Gastroesophageal sphincter (tissue), 4 donors: Measurements from ENCODE around the gene SORBS1. TPM values are rescaled to one million over a fixed set of nuclear protein-coding genes. Genes with fewer than 3 reads are reported as not detected.
A peak's percentile ranks its signal among the peaks of the same experiment; 100 is the strongest.

ENCODE experiments used
- ATAC-seq: fragments of 150-250 bp; one replicate; pipeline ENCODE4 v1.9.1; 2016; ENCODE audit warnings: mild to moderate bottlenecking, moderate library complexity
- H3K27ac ChIP-seq, 4 donors: fragments of 200-600 bp; sonication (generic) in 3 of 4; 1 replicate in 3 of 4; 2 replicates in 1 of 4; pipeline ENCODE4 v1.5.1; 2016 to 2019
- H3K27me3 ChIP-seq: fragments of 200-600 bp; sonication (generic); one replicate; pipeline ENCODE4 v1.5.1; 2019
- H3K36me3 ChIP-seq, 2 donors: fragments of 200-600 bp; sonication (generic); one replicate each; pipeline ENCODE4 v1.5.1; 2019; ENCODE audit warnings: control low read depth in 1 of 2
- H3K4me1 ChIP-seq, 3 donors: fragments of 200-600 bp; sonication (generic); 1 replicate in 2 of 3; 2 replicates in 1 of 3; pipeline ENCODE4 v1.5.1; 2016 to 2019; ENCODE audit warnings: control low read depth in 2 of 3
- H3K4me3 ChIP-seq, 2 donors: fragments of 200-600 bp; sonication (generic); one replicate each; pipeline ENCODE4 v1.5.1; 2019; ENCODE audit warnings: mild to moderate bottlenecking in 1 of 2, moderate library complexity in 1 of 2
- H3K9me3 ChIP-seq, 3 donors: fragments of 200-600 bp; sonication (generic); one replicate each; pipeline ENCODE4 v1.5.1; 2017 to 2019; ENCODE audit warnings: control low read depth in 2 of 3
- CTCF ChIP-seq, 4 experiments: fragments of 200-600 bp in 2 of 4; fragments of 450-650 bp in 2 of 4; sonication (generic) in 1 of 4; IDR thresholded peaks; one replicate each; pipeline ENCODE4 v1.5.1; 2017 to 2019; ENCODE audit warnings: antibody characterized with exemption in 4 of 4, mild to moderate bottlenecking in 2 of 4, moderate library complexity in 2 of 4
- EP300 ChIP-seq: sonication (generic); formaldehyde crosslinking; IDR thresholded peaks from one replicate; pipeline ENCODE4 v1.6.1; 2017; ENCODE audit warnings: antibody characterized with exemption, mild to moderate bottlenecking
- POLR2A ChIP-seq, 2 donors: fragments of 450-650 bp; IDR thresholded peaks; one replicate each; pipeline ENCODE4 v1.6.1; 2017; ENCODE audit warnings: antibody characterized with exemption in 2 of 2, mild to moderate bottlenecking in 2 of 2, moderate library complexity in 1 of 2
- POLR2AphosphoS5 ChIP-seq: sonication (generic); formaldehyde crosslinking; IDR thresholded peaks from one replicate; pipeline ENCODE4 v1.6.1; 2017; ENCODE audit warnings: antibody characterized with exemption
- WGBS, 2 donors: methylation state at CpG; one replicate each; pipeline ENCODE4 v1.1.5; 2018; ENCODE audit warnings: low coverage in 1 of 2; 5-methylcytosine and 5-hydroxymethylcytosine counted together
- total RNA-seq, 4 donors: library from RNA; depleted of rRNA; stranded (reverse); fragments of >200 nt; gene quantifications; one replicate each; pipeline ENCODE4 v1.1.0, GENCODE V29; 2016

Gene SORBS1
- total RNA-seq, 4 donors from 2014 or later, result 1,866 to 2,220 (median 1,948) TPM

GRCh38 chr10:95502377-95502776 lies 58.8 kb downstream of the SORBS1 start:
- no peak for ATAC-seq
- Histone ChIP-seq H3K9me3 (no peaks in the 10 kb centered on the region), H3K4me3 (peak overlapping the region; percentile 40 to 41), H3K4me1 (peaks cover 12 to 97% (median 19%) of the 10 kb centered on the region in 3 donors), H3K27me3 (no peaks in the 10 kb centered on the region), H3K27ac (peak overlapping the region; percentile 84 to 100 (median 94)), H3K36me3 (no peaks in the 10 kb centered on the region)
- WGBS, 2 donors, result 33% methylated on average over 1 of the region's 1 CpG; no CpG with 5 or more reads in 1 of the 2 donors
- TF ChIP-seq POLR2AphosphoS5, result peak; percentile 2
- no peak for TF ChIP-seq EP300

- WGBS, 2 donors, result 26 to 49% methylated on average over 7 to 9 of the region's 10 CpGs
- Histone ChIP-seq H3K27ac (peak overlapping the region; percentile 84 to 100 (median 94)), H3K36me3 (no peaks in the 10 kb centered on the region), H3K4me3 (peak overlapping the region; percentile 40 to 41), H3K4me1 (peaks cover 12 to 97% (median 17%) of the 10 kb centered on the region in 3 donors), H3K27me3 (no peaks in the 10 kb centered on the region), H3K9me3 (no peaks in the 10 kb centered on the region)
- ATAC-seq, result no peak
- no peak for TF ChIP-seq POLR2A (IDR thresholded peaks at IDR 0.05)
- TF ChIP-seq CTCF (IDR thresholded peaks at IDR 0.05), result no peak
- no peak for TF ChIP-seq EP300
- no peak for TF ChIP-seq POLR2AphosphoS5
These were observed 59.7 kb downstream of the SORBS1 start for GRCh38 chr10:95501203-95502094.

- ATAC-seq, result peak; percentile 16
- H3K36me3 ChIP-seq, result no peaks in the 10 kb centered on the region
- no peaks in the 10 kb centered on the region for H3K9me3 ChIP-seq
- H3K4me1 ChIP-seq, result peaks cover 10 to 97% (median 12%) of the 10 kb centered on the region in 3 donors
- H3K27me3 ChIP-seq, result no peaks in the 10 kb centered on the region
- 64 to 69% methylated on average over 5 to 6 of the region's 7 CpGs for WGBS, 2 donors
- no peak for TF ChIP-seq POLR2AphosphoS5
- TF ChIP-seq POLR2A (IDR thresholded peaks at IDR 0.05), result no peak
- no peak for TF ChIP-seq CTCF (IDR thresholded peaks at IDR 0.05)
- TF ChIP-seq EP300, result no peak
- H3K4me3 ChIP-seq, result peak overlapping the region; percentile 40 to 41
- H3K27ac ChIP-seq, result peak overlapping the region; percentile 84 to 100 (median 94)
These were observed 60.5 kb downstream of the SORBS1 start for GRCh38 chr10:95500649-95501048.

GRCh38 chr10:95500097-95500496 lies 61.1 kb downstream of the SORBS1 start:
- no peaks in the 10 kb centered on the region for H3K9me3 ChIP-seq
- peak overlapping the region; percentile 84 to 100 (median 94) for H3K27ac ChIP-seq
- H3K27me3 ChIP-seq, result no peaks in the 10 kb centered on the region
- H3K4me3 ChIP-seq, result peak overlapping the region; percentile 40 to 41
- H3K36me3 ChIP-seq, result no peaks in the 10 kb centered on the region
- TF ChIP-seq CTCF (IDR thresholded peaks at IDR 0.05), result no peak
- TF ChIP-seq POLR2AphosphoS5, result no peak
- no peak for TF ChIP-seq POLR2A (IDR thresholded peaks at IDR 0.05)
- TF ChIP-seq EP300, result no peak
- peaks cover 10 to 95% (median 12%) of the 10 kb centered on the region in 3 donors for H3K4me1 ChIP-seq
- 67% methylated on average over 1 of the region's 4 CpGs; no CpG with 5 or more reads in 1 of the 2 donors for WGBS, 2 donors
- no peak for ATAC-seq

- Histone ChIP-seq H3K9me3 (no peaks in the 10 kb centered on the region), H3K36me3 (no peaks in the 10 kb centered on the region), H3K27me3 (no peaks in the 10 kb centered on the region), H3K4me1 (peaks cover 10 to 95% (median 12%) of the 10 kb centered on the region in 3 donors), H3K4me3 (peak overlapping the region; percentile 40 to 41), H3K27ac (peak overlapping the region; percentile 84 to 100 (median 94))
- TF ChIP-seq POLR2AphosphoS5 (peak; percentile 4), CTCF (IDR thresholded peaks at IDR 0.05) (no peak)
- 45 to 66% methylated on average over 5 to 6 of the region's 6 CpGs for WGBS, 2 donors
- no peak for ATAC-seq
These were observed 61.6 kb downstream of the SORBS1 start for GRCh38 chr10:95499482-95499989.
